Stomach (tissue), 9 donors: ENCODE data around the gene MCF2L. TPM values are rescaled to one million over a fixed set of nuclear protein-coding genes. Genes with fewer than 3 reads are reported as not detected.

Experiments
- DNase-seq, 2 donors: peaks; one replicate each; pipeline versions ENCODE4 v3.0.0 to v3.0.0-alpha.2; 2013 to 2019
- H3K27ac ChIP-seq, 5 donors: fragments of 200-600 bp in 4 of 5; sonication (generic) in 4 of 5; one replicate each; pipeline ENCODE4 v1.5.1; 2013 to 2019; ENCODE audit warnings: mild to moderate bottlenecking in 1 of 5, moderate library complexity in 1 of 5
- H3K27me3 ChIP-seq, 3 donors: fragments of 200-600 bp; sonication (generic); one replicate each; pipeline ENCODE4 v1.5.1; 2017 to 2019; ENCODE audit warnings: mixed run types in 1 of 3
- H3K36me3 ChIP-seq, 4 donors: fragments of 200-600 bp; sonication (generic); 1 replicate in 3 of 4; 2 replicates in 1 of 4; pipeline ENCODE4 v1.5.1; 2016 to 2019
- H3K4me1 ChIP-seq, 4 donors: fragments of 200-600 bp; sonication (generic); one replicate each; pipeline ENCODE4 v1.5.1; 2016 to 2019
- H3K4me3 ChIP-seq, 4 donors: fragments of 200-600 bp; sonication (generic) in 3 of 4; one replicate each; pipeline ENCODE4 v1.5.1; 2016 to 2019; ENCODE audit warnings: mild to moderate bottlenecking in 1 of 4
- H3K9me3 ChIP-seq, 4 donors: fragments of 200-600 bp; sonication (generic); one replicate each; pipeline ENCODE4 v1.5.1; 2016 to 2019
- CTCF ChIP-seq, 7 experiments: fragments of 450-650 bp in 4 of 7; fragments of 200-600 bp in 3 of 7; sonication (generic) in 3 of 7; IDR thresholded peaks; one replicate each; pipeline ENCODE4 v1.5.1; 2016 to 2019; ENCODE audit warnings: antibody characterized with exemption in 7 of 7, control low read depth in 2 of 7, mild to moderate bottlenecking in 1 of 7
- EP300 ChIP-seq: sonication (generic); formaldehyde crosslinking; IDR thresholded peaks from one replicate; pipeline ENCODE4 v1.6.1; 2017; ENCODE audit warnings: antibody characterized with exemption
- POLR2A ChIP-seq, 4 donors: fragments of 450-650 bp; IDR thresholded peaks; one replicate each; pipeline ENCODE4 v1.6.1; 2016; ENCODE audit warnings: antibody characterized with exemption in 4 of 4, control low read depth in 2 of 4, mild to moderate bottlenecking in 1 of 4, moderate library complexity in 1 of 4
- POLR2AphosphoS5 ChIP-seq, 3 donors: sonication (generic); formaldehyde crosslinking; IDR thresholded peaks; one replicate each; pipeline ENCODE4 v1.6.1; 2016; ENCODE audit warnings: antibody characterized with exemption in 3 of 3
- WGBS, 5 donors: extraction: QIAGEN DNeasy Blood & Tissue Kit in 3 of 5; methylation state at CpG; one replicate each; pipeline versions ENCODE4 v1.1.5 to v1.1.7; 2013 to 2018; 5-methylcytosine and 5-hydroxymethylcytosine counted together
- intact Hi-C: fragments of 100-400 bp; cut with DNase I; formaldehyde crosslinking; loops from one replicate; pipeline ENCODE4 v1.15.1; 2023; ENCODE audit warnings: low total_unique reads
- polyA plus RNA-seq, 3 donors: library from polyadenylated mRNA; stranded (reverse); fragments of 200-250 nt; gene quantifications; one replicate each; pipeline ENCODE4 v1.2.3, GENCODE V29; 2013
- total RNA-seq, 5 donors: library from RNA; depleted of rRNA; stranded (reverse); fragments of >200 nt; gene quantifications; one replicate each; pipeline versions ENCODE4 v1.1.0 to v1.2.3, GENCODE V29; 2014 to 2016
- donor health status: healthy with polysubstance abuse.
- donor health status: Bipolar disorder and iron deficiency.
- donor health status: healthy.

The MCF2L gene
- total and polyA plus RNA-seq, 8 donors = 10.8 to 363 (median 39.4) TPM

DNA sequence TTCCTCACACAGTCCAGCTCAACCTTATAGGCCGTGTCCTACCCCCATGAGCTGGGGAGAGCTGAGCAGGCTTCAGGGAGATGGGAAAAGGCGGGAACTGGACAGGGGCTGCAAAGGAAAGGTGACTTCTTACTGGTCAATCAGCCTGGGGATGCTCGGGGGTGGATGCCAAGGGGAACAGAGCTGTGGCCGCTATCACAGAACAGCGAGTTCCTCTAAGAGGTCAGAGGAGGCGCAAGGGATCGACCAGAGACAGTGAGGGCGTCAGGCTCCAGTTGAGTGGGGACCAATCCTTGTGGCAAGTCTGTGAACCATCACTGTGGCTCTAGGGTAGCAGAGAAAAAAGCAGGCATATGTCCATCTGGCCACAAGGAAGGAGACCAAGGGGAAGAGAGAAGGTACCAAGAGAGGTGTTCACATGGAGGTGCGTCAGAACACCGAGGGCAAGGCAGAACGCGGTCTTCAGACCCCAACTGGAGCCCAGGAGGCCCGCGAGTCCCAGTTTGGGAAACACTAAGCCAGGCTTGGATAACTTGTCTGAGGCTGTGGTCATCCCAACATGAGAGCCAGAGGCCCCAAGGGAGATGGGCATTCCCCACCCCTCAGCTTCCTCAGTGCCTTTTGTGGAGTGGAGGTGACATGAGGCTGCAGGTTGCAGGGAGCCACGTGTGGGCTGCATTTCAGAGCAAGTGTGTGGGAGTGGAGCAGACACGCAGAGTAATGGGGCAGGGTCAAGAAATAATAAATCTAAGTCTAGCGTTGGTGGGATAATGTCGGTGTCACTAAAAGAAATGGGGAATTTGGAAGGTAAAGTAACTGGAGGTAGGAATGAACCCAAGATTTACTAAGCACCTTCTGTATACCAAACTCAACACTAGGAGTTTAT lies 157.5 kb downstream of the MCF2L start:
- no peak for TF ChIP-seq POLR2AphosphoS5 (IDR thresholded peaks at IDR 0.05)
- H3K9me3 ChIP-seq = no peaks in the 10 kb centered on the region
- DNase-seq = no peak
- peaks cover 12 to 29% (median 23%) of the 10 kb centered on the region in 4 donors for H3K4me1 ChIP-seq
- intact Hi-C loops = no loop called here
- peaks cover 0 to 21% (median 9%) of the 10 kb centered on the region in 3 donors for H3K27me3 ChIP-seq
- 86 to 91% (median 89%) methylated on average over 18 of the region's 18 CpGs for WGBS, 5 donors
- no peaks in the 10 kb centered on the region for H3K36me3 ChIP-seq
- no peak overlapping the region for H3K4me3 ChIP-seq
- H3K27ac ChIP-seq = no peak overlapping the region

DNA sequence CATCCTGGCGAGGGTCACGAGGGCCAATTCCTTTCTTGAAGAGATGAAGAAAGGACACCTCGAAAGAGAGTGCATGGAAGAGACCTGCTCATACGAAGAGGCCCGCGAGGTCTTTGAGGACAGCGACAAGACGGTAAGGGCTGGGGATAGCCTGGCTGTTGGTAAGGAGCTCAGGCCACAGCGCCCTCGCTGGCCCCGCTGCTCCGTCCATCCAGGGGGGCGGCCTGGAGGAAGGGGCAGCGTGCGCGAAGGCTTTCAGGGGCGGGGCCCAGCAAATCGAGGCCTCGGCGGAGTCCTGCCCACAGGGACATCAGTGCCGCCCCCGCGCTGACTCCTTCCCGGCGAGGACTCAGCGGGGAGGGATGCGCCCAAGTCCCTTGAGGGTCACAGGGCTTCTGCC lies 160.5 kb downstream of the MCF2L start:
- H3K36me3 ChIP-seq = no peaks in the 10 kb centered on the region
- intact Hi-C loops = no loop called here
- H3K27ac ChIP-seq = no peak overlapping the region
- peaks cover 0 to 9% (median 7%) of the 10 kb centered on the region in 4 donors for H3K4me1 ChIP-seq
- DNase-seq = no peak
- TF ChIP-seq EP300 = no peak
- no peak for TF ChIP-seq POLR2A (IDR thresholded peaks at IDR 0.05)
- TF ChIP-seq POLR2AphosphoS5 (IDR thresholded peaks at IDR 0.05) = no peak
- no peak for TF ChIP-seq CTCF (IDR thresholded peaks at IDR 0.05)
- no peaks in the 10 kb centered on the region for H3K9me3 ChIP-seq
- 70 to 75% (median 72%) methylated on average over 27 of the region's 27 CpGs for WGBS, 5 donors
- peaks cover 0 to 21% (median 9%) of the 10 kb centered on the region in 3 donors for H3K27me3 ChIP-seq
- H3K4me3 ChIP-seq = peak overlapping the region in 3 of 4 donors; percentile 14 to 35 (median 29)

- 34 to 53% (median 45%) methylated on average over 29 to 60 of the region's 60 CpGs for WGBS, 5 donors
- intact Hi-C loops = no loop called here
- TF ChIP-seq POLR2A (IDR thresholded peaks at IDR 0.05) = no peak
- no peak for TF ChIP-seq CTCF (IDR thresholded peaks at IDR 0.05)
- no peak for TF ChIP-seq EP300
- TF ChIP-seq POLR2AphosphoS5 (IDR thresholded peaks at IDR 0.05) = no peak
- Histone ChIP-seq H3K9me3 (no peaks in the 10 kb centered on the region), H3K27me3 (peaks cover 0 to 21% (median 9%) of the 10 kb centered on the region in 3 donors), H3K4me1 (peaks cover 0 to 9% (median 7%) of the 10 kb centered on the region in 4 donors), H3K27ac (no peak overlapping the region), H3K36me3 (no peaks in the 10 kb centered on the region), H3K4me3 (peak overlapping the region; percentile 14 to 35 (median 31))
- peak; percentile 21 to 60 for DNase-seq
Measured at GRCh38 chr13:113129921-113130750, 161.1 kb downstream of the MCF2L start.

GRCh38 chr13:113135281-113135760 lies 166.3 kb downstream of the MCF2L start:
- intact Hi-C loops = no loop called here
- TF ChIP-seq CTCF (IDR thresholded peaks at IDR 0.05) (no peak), POLR2AphosphoS5 (IDR thresholded peaks at IDR 0.05) (no peak), POLR2A (IDR thresholded peaks at IDR 0.05) (no peak), EP300 (no peak)
- H3K4me3 ChIP-seq = no peak overlapping the region
- WGBS, 5 donors = 62 to 77% (median 69%) methylated on average over 2 of the region's 2 CpGs
- peaks cover 0 to under 1% (median 0%) of the 10 kb centered on the region in 4 donors for H3K4me1 ChIP-seq
- H3K27me3 ChIP-seq = peaks cover 0 to 5% (median 1%) of the 10 kb centered on the region in 3 donors
- H3K9me3 ChIP-seq = no peaks in the 10 kb centered on the region
- H3K27ac ChIP-seq = no peak overlapping the region
- peak in 1 of 2 donors; percentile 10 for DNase-seq
- no peaks in the 10 kb centered on the region for H3K36me3 ChIP-seq
